Type B pancreatic cell (in vitro differentiated cells): ENCODE data around the gene PKIB. TPM values are rescaled to one million over a fixed set of nuclear protein-coding genes. Genes with fewer than 3 reads are reported as not detected.
A peak's percentile ranks its signal among the peaks of the same experiment; 100 is the strongest.

Experiments used
- DNase-seq: peaks from one replicate; pipeline ENCODE4 v3.0.0; 2021; ENCODE audit warnings: mixed read lengths; ENCODE audit not compliant: unreplicated experiment; ENCODE audit errors: extremely low spot score
- H3K27ac Mint-ChIP-seq: 2 replicates; pipeline ENCODE4 v1.8.0; 2021; ENCODE audit warnings: mild to moderate bottlenecking, mixed read lengths
- H3K27me3 Mint-ChIP-seq: 2 replicates; pipeline ENCODE4 v1.8.0; 2021; ENCODE audit warnings: mixed read lengths
- H3K36me3 Mint-ChIP-seq: 2 replicates; pipeline ENCODE4 v1.8.0; 2021; ENCODE audit warnings: mixed read lengths
- H3K4me1 Mint-ChIP-seq: one replicate; pipeline ENCODE4 v1.8.0; 2021; ENCODE audit warnings: mixed read lengths; ENCODE audit not compliant: unreplicated experiment
- H3K4me3 Mint-ChIP-seq: 2 replicates; pipeline ENCODE4 v1.8.0; 2021; ENCODE audit warnings: mild to moderate bottlenecking, mixed read lengths
- H3K9me3 Mint-ChIP-seq: 2 replicates; pipeline ENCODE4 v1.8.0; 2021; ENCODE audit warnings: mixed read lengths
- CTCF ChIP-seq: fragments of 200-600 bp; sonication (generic); conservative IDR thresholded peaks from 2 replicates; pipeline ENCODE4 v1.5.0; 2021; ENCODE audit warnings: antibody characterized with exemption, mild to moderate bottlenecking
- total RNA-seq: library from RNA; stranded (reverse); gene quantifications from 2 replicates; pipeline ENCODE4 v1.2.1, GENCODE V29; 2021; ENCODE audit warnings: low replicate concordance

The PKIB gene
- total RNA-seq, 1 donor from 2014 or later: 31.7 TPM

GRCh38 chr6:122621638-122622037 is 11.4 kb downstream of the PKIB start:
- Mint-ChIP-seq H3K4me3 (no peak overlapping the region), H3K4me1 (peaks cover 27% of the 10 kb centered on the region), H3K9me3 (no peaks in the 10 kb centered on the region), H3K27me3 (no peaks in the 10 kb centered on the region), H3K36me3 (no peaks in the 10 kb centered on the region), H3K27ac (no peak overlapping the region)
- TF ChIP-seq CTCF: no peak
- no peak for DNase-seq

GRCh38 chr6:122622479-122622878 is 12.3 kb downstream of the PKIB start:
- Mint-ChIP-seq H3K9me3 (no peaks in the 10 kb centered on the region), H3K4me3 (peak overlapping the region; percentile 57), H3K36me3 (peaks cover 4% of the 10 kb centered on the region), H3K4me1 (peaks cover 30% of the 10 kb centered on the region), H3K27me3 (no peaks in the 10 kb centered on the region), H3K27ac (peak overlapping the region; percentile 57)
- no peak for TF ChIP-seq CTCF
- DNase-seq: peak; percentile 70

GRCh38 chr6:122623279-122623678 is 13.1 kb downstream of the PKIB start:
- Mint-ChIP-seq H3K4me1 (peaks cover 30% of the 10 kb centered on the region), H3K27ac (no peak overlapping the region), H3K27me3 (no peaks in the 10 kb centered on the region), H3K4me3 (no peak overlapping the region), H3K9me3 (no peaks in the 10 kb centered on the region), H3K36me3 (peaks cover 4% of the 10 kb centered on the region)
- TF ChIP-seq CTCF: no peak
- no peak for DNase-seq

- no peak overlapping the region for H3K27ac Mint-ChIP-seq
- no peaks in the 10 kb centered on the region for H3K27me3 Mint-ChIP-seq
- DNase-seq: no peak
- peaks cover 30% of the 10 kb centered on the region for H3K4me1 Mint-ChIP-seq
- no peak for TF ChIP-seq CTCF
- H3K36me3 Mint-ChIP-seq: peaks cover 4% of the 10 kb centered on the region
- no peak overlapping the region for H3K4me3 Mint-ChIP-seq
- H3K9me3 Mint-ChIP-seq: no peaks in the 10 kb centered on the region
Observed at GRCh38 chr6:122624853-122625252, 14.6 kb downstream of the PKIB start.

- no peak for DNase-seq
- H3K27me3 Mint-ChIP-seq: no peaks in the 10 kb centered on the region
- TF ChIP-seq CTCF: no peak
- no peak overlapping the region for H3K4me3 Mint-ChIP-seq
- H3K9me3 Mint-ChIP-seq: no peaks in the 10 kb centered on the region
- H3K4me1 Mint-ChIP-seq: peaks cover 10% of the 10 kb centered on the region
- peaks cover 4% of the 10 kb centered on the region for H3K36me3 Mint-ChIP-seq
- no peak overlapping the region for H3K27ac Mint-ChIP-seq
Observed at GRCh38 chr6:122628714-122629113, 18.5 kb downstream of the PKIB start.
